Immature natural killer cell (primary cell): ENCODE measurements around the gene ME2. TPM values are rescaled to one million over a fixed set of nuclear protein-coding genes. Genes with fewer than 3 reads are reported as not detected.
"Not testable (repeated sequence)": the region's sequence is repeated elsewhere in the genome, so short reads cannot be mapped to it uniquely, and the experiment has no call there.

Experiments used
- DNase-seq, 3 donors: peaks; one replicate each; pipeline ENCODE4 v3.0.0; 2022; ENCODE audit warnings: mixed read lengths in 1 of 3
- H3K27ac Mint-ChIP-seq, 6 donors: one replicate each; pipeline ENCODE4 v1.8.0; 2020; ENCODE audit warnings: mixed read lengths in 6 of 6, mild to moderate bottlenecking in 5 of 6, inconsistent platforms in 4 of 6, moderate library complexity in 3 of 6
- H3K27me3 Mint-ChIP-seq, 3 donors: one replicate each; pipeline ENCODE4 v1.8.0; 2020 to 2021; ENCODE audit warnings: low read depth in 3 of 3, mild to moderate bottlenecking in 3 of 3, mixed read lengths in 3 of 3, moderate library complexity in 3 of 3, inconsistent platforms in 1 of 3
- H3K36me3 Mint-ChIP-seq, 3 donors: one replicate each; pipeline ENCODE4 v1.8.0; 2020; ENCODE audit warnings: mixed read lengths in 3 of 3, inconsistent platforms in 2 of 3, mild to moderate bottlenecking in 2 of 3
- H3K4me1 Mint-ChIP-seq, 2 donors: one replicate each; pipeline ENCODE4 v1.8.0; 2020; ENCODE audit warnings: inconsistent platforms in 2 of 2, mild to moderate bottlenecking in 2 of 2, mixed read lengths in 2 of 2, moderate library complexity in 1 of 2
- H3K4me3 Mint-ChIP-seq, 5 donors: one replicate each; pipeline ENCODE4 v1.8.0; 2020; ENCODE audit warnings: mild to moderate bottlenecking in 5 of 5, mixed read lengths in 5 of 5, inconsistent platforms in 3 of 5, moderate library complexity in 3 of 5
- H3K9me3 Mint-ChIP-seq, 6 donors: one replicate each; pipeline ENCODE4 v1.8.0; 2020; ENCODE audit warnings: mild to moderate bottlenecking in 6 of 6, mixed read lengths in 6 of 6, inconsistent platforms in 4 of 6, moderate library complexity in 3 of 6
- polyA plus RNA-seq, 3 donors: library from polyadenylated mRNA; unstranded; fragments of 300-500 nt; fragmentation: Illumina TruSeq; gene quantifications; one replicate each; pipeline ENCODE4 v1.2.3, GENCODE V29; 2021

ME2 gene
- polyA plus RNA-seq, 3 donors from 2014 or later, result 57.9 to 96.3 (median 71.5) TPM

DNA sequence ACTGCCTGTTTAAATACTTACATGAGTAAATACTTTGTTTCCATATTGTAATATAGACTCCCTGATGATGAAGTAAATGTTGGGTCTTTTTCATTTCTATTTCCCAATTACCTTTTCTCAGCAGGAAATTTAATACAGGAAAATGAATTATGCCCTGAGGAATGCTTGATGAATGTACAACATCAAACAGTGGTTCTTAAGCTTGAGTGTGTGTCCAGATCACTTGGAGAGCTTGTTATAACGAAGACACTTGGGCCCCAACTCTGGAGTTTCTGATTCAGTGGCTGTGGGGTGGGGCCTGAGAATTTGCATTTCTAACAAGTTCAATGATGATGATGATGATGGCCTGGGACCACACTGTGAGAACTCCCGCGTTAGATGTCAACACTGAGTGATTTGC, 7.1 kb upstream of the ME2 start:
- no peak overlapping the region for H3K27ac Mint-ChIP-seq
- DNase-seq, result no peak
- H3K9me3 Mint-ChIP-seq, result no peaks in the 10 kb centered on the region
- no peak overlapping the region for H3K4me3 Mint-ChIP-seq
- no peaks in the 10 kb centered on the region for H3K36me3 Mint-ChIP-seq
- no peaks in the 10 kb centered on the region for H3K27me3 Mint-ChIP-seq
- no peaks in the 10 kb centered on the region for H3K4me1 Mint-ChIP-seq

- Mint-ChIP-seq H3K27me3 (peaks cover 4 to 14% (median 11%) of the 10 kb centered on the region in 3 donors), H3K27ac (no peak overlapping the region), H3K4me1 (peaks cover 18 to 22% of the 10 kb centered on the region in 2 donors), H3K36me3 (no peaks in the 10 kb centered on the region), H3K4me3 (no peak overlapping the region), H3K9me3 (no peaks in the 10 kb centered on the region)
- no peak for DNase-seq
These were observed 2.9 kb upstream of the ME2 start for GRCh38 chr18:50875966-50876536.

DNA sequence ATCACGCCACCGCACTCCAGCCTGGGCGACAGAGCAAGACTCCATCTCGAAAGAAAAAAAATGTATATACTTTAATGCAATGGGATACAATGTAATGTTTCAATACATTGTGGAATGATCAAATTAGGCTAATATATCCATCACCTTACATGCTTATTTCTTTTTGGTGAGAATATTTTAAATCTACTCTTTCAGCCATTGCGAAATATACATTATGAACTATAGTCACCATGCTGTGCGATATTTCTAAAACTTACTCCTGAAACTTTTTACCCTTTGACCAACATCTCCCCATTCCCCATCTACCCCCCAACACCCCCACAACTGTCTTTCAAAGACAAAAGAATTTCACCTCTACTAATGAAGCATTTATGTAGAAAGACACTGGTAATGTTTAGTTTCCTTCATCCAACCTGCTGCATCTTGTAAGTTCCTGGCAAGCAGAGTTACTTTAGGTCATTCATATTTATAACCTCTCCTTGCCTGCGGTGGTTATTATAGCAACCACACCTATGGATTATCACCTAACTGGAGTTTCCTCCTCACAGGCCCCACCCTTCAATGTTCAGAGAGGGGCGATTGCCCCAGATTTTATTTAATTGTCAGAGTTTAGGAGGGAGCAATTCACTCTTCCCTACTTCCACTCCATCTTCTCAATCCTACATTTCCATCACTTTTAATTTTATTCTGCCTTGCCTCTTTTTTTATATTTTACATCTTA, 1.2 kb upstream of the ME2 start:
- H3K9me3 Mint-ChIP-seq, result no peaks in the 10 kb centered on the region
- H3K4me3 Mint-ChIP-seq, result peak overlapping the region; percentile 91 to 97 (median 94)
- H3K36me3 Mint-ChIP-seq, result no peaks in the 10 kb centered on the region
- peak; percentile 2 to 9 (median 5) for DNase-seq
- H3K27ac Mint-ChIP-seq, result peak overlapping the region; percentile 95 to 99 (median 96)
- H3K27me3 Mint-ChIP-seq, result peaks cover 4 to 14% (median 11%) of the 10 kb centered on the region in 3 donors
- H3K4me1 Mint-ChIP-seq, result peaks cover 20 to 32% of the 10 kb centered on the region in 2 donors

DNA sequence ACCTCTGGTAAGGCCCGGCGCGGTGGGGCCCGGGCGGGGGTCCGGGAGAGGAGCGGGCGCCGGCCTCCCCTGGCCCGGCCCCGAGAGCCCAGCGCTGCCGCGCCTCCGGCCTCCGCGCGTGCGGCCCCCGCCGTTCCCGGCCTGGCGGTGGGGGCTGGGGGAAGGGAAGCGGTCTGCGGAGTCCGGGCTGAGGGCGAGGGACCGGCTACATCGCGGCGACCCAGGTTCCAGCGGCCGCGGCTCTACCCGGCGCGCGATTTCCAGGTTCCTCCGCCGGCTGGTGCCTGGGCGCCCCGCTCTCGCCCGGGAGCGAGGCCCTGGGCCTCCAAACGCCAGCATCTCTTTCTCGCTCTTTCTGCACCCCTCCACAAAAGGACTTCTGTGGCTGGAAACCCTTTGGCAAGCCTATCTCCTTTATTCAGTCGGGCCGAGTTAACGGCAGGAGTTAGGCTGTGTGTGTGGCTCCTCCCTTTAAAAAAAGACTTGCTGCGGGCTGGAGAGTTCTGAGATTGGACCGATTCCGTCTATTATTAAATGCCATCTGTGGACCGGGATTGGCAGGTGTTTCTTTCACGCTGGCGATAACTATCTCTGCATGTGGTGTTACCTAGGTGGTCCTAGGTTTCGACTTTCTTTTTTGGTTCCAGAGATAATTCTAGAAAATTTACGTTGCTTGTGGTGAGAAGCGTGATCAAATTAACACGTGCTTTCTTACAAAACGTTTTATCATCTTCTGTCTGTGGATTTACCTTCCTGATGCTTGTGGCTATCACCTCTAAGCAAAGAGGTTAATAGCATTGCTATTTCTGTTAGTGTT, 592 bp downstream of the ME2 start:
- DNase-seq, result peak; percentile 72 to 76 (median 75)
- Mint-ChIP-seq H3K4me1 (peaks cover 30 to 48% of the 10 kb centered on the region in 2 donors), H3K27me3 (peaks cover 4 to 14% (median 11%) of the 10 kb centered on the region in 3 donors), H3K27ac (peak overlapping the region; percentile 96 to 99 (median 97)), H3K36me3 (peaks cover 0 to 4% (median 0%) of the 10 kb centered on the region in 3 donors), H3K9me3 (no peaks in the 10 kb centered on the region), H3K4me3 (peak overlapping the region; percentile 92 to 96 (median 95))

DNA sequence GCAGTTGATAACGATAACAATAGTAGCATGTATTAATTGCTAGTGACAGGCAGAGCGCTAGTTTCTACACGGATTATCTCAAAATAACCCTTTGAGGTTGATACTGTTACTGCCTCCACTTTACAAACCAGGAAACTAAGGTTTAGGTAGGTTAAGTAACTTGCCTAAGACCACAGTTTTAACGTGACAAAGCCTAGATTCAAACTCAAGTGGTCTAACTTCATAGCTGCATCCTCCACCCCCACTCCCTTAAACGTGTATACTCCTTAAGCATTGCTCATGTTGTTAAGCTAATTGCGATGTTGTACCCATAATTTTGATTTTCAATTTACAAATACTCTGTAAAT, 1.2 kb downstream of the ME2 start:
- Mint-ChIP-seq H3K27me3 (peaks cover 4 to 14% (median 11%) of the 10 kb centered on the region in 3 donors), H3K36me3 (peaks cover 0 to 4% (median 0%) of the 10 kb centered on the region in 3 donors), H3K9me3 (no peaks in the 10 kb centered on the region), H3K27ac (peak overlapping the region; percentile 96 to 99 (median 97)), H3K4me1 (peaks cover 31 to 48% of the 10 kb centered on the region in 2 donors), H3K4me3 (peak overlapping the region; percentile 92 to 96 (median 95))
- no peak for DNase-seq

GRCh38 chr18:50880944-50881343, 2.0 kb downstream of the ME2 start:
- Mint-ChIP-seq H3K4me1 (peaks cover 31 to 48% of the 10 kb centered on the region in 2 donors), H3K4me3 (peak overlapping the region in 1 of 5 donors; percentile 9), H3K27me3 (peaks cover 4 to 14% (median 11%) of the 10 kb centered on the region in 3 donors)
- DNase-seq, H3K36me3 Mint-ChIP-seq, H3K27ac Mint-ChIP-seq, H3K9me3 Mint-ChIP-seq: not testable (repeated sequence)

GRCh38 chr18:50886929-50887328, 8.0 kb downstream of the ME2 start:
- peaks cover 21 to 45% (median 37%) of the 10 kb centered on the region in 3 donors for H3K36me3 Mint-ChIP-seq
- H3K27ac Mint-ChIP-seq, result peak overlapping the region in 1 of 6 donors; percentile 30
- H3K27me3 Mint-ChIP-seq, result no peaks in the 10 kb centered on the region

GRCh38 chr18:50895350-50896045, 16.6 kb downstream of the ME2 start:
- Mint-ChIP-seq H3K9me3 (peaks cover under 1 to 6% (median 2%) of the 10 kb centered on the region in 6 donors), H3K4me1 (peaks cover 30 to 49% of the 10 kb centered on the region in 2 donors), H3K4me3 (no peak overlapping the region), H3K27ac (peak overlapping the region in 4 of 6 donors; percentile 10 to 68 (median 28)), H3K27me3 (no peaks in the 10 kb centered on the region), H3K36me3 (peaks cover 22 to 47% (median 39%) of the 10 kb centered on the region in 3 donors)
- DNase-seq, result no peak

More at GRCh38 chr18:50886929-50887328, 8.0 kb downstream of the ME2 start:
- DNase-seq, result no peak
- Mint-ChIP-seq H3K4me3 (no peak overlapping the region), H3K4me1 (peaks cover 14 to 34% of the 10 kb centered on the region in 2 donors), H3K9me3 (peaks cover 3 to 25% (median 10%) of the 10 kb centered on the region in 6 donors)

GRCh38 chr18:50896093-50896492, 17.2 kb downstream of the ME2 start:
- H3K9me3 Mint-ChIP-seq, result peaks cover 0 to under 1% (median 0%) of the 10 kb centered on the region in 6 donors
- peak overlapping the region in 3 of 6 donors; percentile 18 to 59 (median 37) for H3K27ac Mint-ChIP-seq
- peaks cover 30 to 55% of the 10 kb centered on the region in 2 donors for H3K4me1 Mint-ChIP-seq
- no peak for DNase-seq
- H3K36me3 Mint-ChIP-seq, result peaks cover 21 to 41% (median 33%) of the 10 kb centered on the region in 3 donors
- no peaks in the 10 kb centered on the region for H3K27me3 Mint-ChIP-seq
- no peak overlapping the region for H3K4me3 Mint-ChIP-seq

DNA sequence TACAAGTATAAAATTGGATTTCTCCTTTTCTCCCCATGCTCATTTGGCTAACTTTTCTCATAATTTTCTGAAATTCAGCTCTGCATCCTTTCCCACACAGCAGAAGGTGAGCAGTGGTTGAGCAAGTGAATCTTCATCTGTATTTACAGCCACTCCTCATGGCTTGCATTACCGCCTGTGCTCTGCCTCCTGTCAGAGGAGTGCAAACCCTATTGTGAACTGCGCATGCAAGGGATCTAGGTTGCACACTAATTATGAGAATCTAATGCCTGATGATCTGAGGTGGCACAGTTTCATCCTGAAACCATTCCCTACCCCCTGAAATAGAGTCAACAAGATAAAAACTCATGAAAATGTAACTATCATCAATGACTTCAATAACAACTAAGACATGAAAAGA, 20.0 kb downstream of the ME2 start:
- DNase-seq, result no peak
- no peak overlapping the region for H3K4me3 Mint-ChIP-seq
- no peaks in the 10 kb centered on the region for H3K27me3 Mint-ChIP-seq
- peaks cover 24 to 66% of the 10 kb centered on the region in 2 donors for H3K4me1 Mint-ChIP-seq
- H3K27ac Mint-ChIP-seq, result no peak overlapping the region
- no peaks in the 10 kb centered on the region for H3K9me3 Mint-ChIP-seq
- H3K36me3 Mint-ChIP-seq, result peaks cover 17 to 28% (median 28%) of the 10 kb centered on the region in 3 donors

GRCh38 chr18:50902797-50903196, 23.9 kb downstream of the ME2 start:
- H3K27ac Mint-ChIP-seq, result peak overlapping the region in 2 of 6 donors; percentile 3 to 64
- peaks cover 0 to 1% (median 0%) of the 10 kb centered on the region in 3 donors for H3K27me3 Mint-ChIP-seq
- peaks cover 14 to 41% (median 31%) of the 10 kb centered on the region in 3 donors for H3K36me3 Mint-ChIP-seq
- H3K4me3 Mint-ChIP-seq, result no peak overlapping the region
- DNase-seq, result no peak
- peaks cover 23 to 64% of the 10 kb centered on the region in 2 donors for H3K4me1 Mint-ChIP-seq
- no peaks in the 10 kb centered on the region for H3K9me3 Mint-ChIP-seq

- no peak for DNase-seq
- H3K4me3 Mint-ChIP-seq, result no peak overlapping the region
- H3K4me1 Mint-ChIP-seq, result peaks cover 20 to 63% of the 10 kb centered on the region in 2 donors
- peaks cover 0 to 3% (median 0%) of the 10 kb centered on the region in 3 donors for H3K27me3 Mint-ChIP-seq
- peaks cover 18 to 46% (median 32%) of the 10 kb centered on the region in 3 donors for H3K36me3 Mint-ChIP-seq
- H3K9me3 Mint-ChIP-seq, result no peaks in the 10 kb centered on the region
- H3K27ac Mint-ChIP-seq, result no peak overlapping the region
These were observed 27.9 kb downstream of the ME2 start for GRCh38 chr18:50906843-50907242.

GRCh38 chr18:50909261-50909660, 30.3 kb downstream of the ME2 start:
- Mint-ChIP-seq H3K9me3 (no peaks in the 10 kb centered on the region), H3K27ac (peak overlapping the region in 3 of 6 donors; percentile 2 to 37 (median 3)), H3K27me3 (peaks cover 0 to 2% (median 0%) of the 10 kb centered on the region in 3 donors), H3K4me3 (no peak overlapping the region), H3K4me1 (peaks cover 17 to 55% of the 10 kb centered on the region in 2 donors), H3K36me3 (peaks cover 21 to 55% (median 32%) of the 10 kb centered on the region in 3 donors)
- no peak for DNase-seq
